Measurements from ENCODE around the gene RAB31.

Gene RAB31

GRCh38 chr18:9694174-9694573, 13.9 kb upstream of the RAB31 start:
- DNase-seq (ENCODE audit: low spot score) = no peak

DNA sequence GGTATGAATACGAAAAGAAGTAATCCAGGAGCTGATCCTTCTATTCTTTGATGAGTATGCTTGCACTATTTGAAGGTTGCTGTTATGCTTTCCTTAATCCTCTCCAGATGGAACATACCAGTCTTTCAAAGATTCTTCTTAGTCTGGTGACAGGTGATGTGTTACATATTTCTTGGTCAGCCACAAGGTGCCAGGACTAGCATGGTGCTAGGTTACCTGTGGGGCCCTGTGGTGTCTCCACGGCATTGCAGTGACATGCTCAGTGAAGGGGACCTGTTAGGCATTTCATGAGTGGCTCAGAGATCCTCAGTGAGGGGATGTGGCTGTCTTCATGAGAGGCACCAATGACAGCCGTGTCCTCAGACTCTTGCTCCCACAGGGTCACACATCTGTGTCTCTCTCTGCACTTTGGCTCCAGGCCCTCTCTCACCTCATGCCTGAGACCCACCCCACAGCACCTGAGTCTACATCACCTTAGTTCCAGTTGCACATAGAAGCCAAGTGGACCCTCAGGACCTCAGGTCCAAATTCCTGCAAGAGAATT, 13.1 kb upstream of the RAB31 start:
- DNase-seq (ENCODE audit: low spot score) = no peak

- DNase-seq (ENCODE audit: low spot score) = no peak
These were observed 12.5 kb upstream of the RAB31 start for GRCh38 chr18:9695605-9696004.

- DNase-seq (ENCODE audit: low spot score) = no peak
These were observed 12.0 kb upstream of the RAB31 start for GRCh38 chr18:9696112-9696511.

- DNase-seq (ENCODE audit: low spot score) = no peak
These were observed 11.4 kb upstream of the RAB31 start for GRCh38 chr18:9696701-9697100.

- no peak for DNase-seq (ENCODE audit: low spot score)
These were observed 11.0 kb upstream of the RAB31 start for GRCh38 chr18:9697121-9697520.

- DNase-seq (ENCODE audit: low spot score) = no peak
These were observed 9.6 kb upstream of the RAB31 start for GRCh38 chr18:9698497-9698896.

GRCh38 chr18:9700261-9700796, 7.8 kb upstream of the RAB31 start:
- DNase-seq (ENCODE audit: low spot score) = no peak

DNA sequence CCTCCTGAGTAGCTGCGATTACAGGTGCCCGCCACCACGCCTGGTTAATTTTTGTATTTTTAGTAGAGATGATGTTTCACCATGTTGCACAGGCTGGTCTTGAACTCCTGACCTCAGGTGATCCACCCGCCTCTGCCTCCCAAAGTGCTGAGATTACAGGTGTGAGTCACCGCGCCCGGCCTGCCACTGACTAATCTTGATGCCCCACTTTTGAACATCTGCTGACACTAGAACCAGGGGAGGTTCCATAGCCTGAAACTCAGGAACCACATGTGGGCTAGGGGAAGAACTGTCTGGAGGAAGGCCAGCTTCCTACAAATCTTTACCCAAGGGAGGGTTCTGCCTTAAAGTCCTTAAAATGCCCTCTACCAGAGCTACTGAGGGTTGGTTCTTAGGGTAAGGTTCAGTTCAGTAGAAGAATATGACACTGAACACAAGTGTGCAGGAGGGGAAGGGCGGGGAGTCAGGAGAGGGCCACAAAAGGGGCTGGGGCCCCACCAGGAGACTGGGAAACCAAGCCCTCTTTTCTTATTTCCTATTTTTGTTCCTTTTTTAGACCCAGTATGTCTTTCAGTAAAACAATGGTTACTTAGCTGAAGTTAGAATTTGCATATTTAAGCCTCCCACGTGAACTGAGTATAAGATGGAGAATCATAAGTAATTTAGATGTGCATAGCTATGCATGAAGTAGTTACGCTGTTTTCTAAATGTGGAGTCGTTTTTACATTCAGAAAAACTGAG, 6.3 kb upstream of the RAB31 start:
- DNase-seq (ENCODE audit: low spot score) = no peak

GRCh38 chr18:9704233-9705118, 3.6 kb upstream of the RAB31 start:
- no peak for DNase-seq (ENCODE audit: low spot score)

GRCh38 chr18:9705183-9705829, 2.8 kb upstream of the RAB31 start:
- DNase-seq (ENCODE audit: low spot score) = no peak

GRCh38 chr18:9706081-9706935, 1.8 kb upstream of the RAB31 start:
- DNase-seq (ENCODE audit: low spot score) = no peak

DNA sequence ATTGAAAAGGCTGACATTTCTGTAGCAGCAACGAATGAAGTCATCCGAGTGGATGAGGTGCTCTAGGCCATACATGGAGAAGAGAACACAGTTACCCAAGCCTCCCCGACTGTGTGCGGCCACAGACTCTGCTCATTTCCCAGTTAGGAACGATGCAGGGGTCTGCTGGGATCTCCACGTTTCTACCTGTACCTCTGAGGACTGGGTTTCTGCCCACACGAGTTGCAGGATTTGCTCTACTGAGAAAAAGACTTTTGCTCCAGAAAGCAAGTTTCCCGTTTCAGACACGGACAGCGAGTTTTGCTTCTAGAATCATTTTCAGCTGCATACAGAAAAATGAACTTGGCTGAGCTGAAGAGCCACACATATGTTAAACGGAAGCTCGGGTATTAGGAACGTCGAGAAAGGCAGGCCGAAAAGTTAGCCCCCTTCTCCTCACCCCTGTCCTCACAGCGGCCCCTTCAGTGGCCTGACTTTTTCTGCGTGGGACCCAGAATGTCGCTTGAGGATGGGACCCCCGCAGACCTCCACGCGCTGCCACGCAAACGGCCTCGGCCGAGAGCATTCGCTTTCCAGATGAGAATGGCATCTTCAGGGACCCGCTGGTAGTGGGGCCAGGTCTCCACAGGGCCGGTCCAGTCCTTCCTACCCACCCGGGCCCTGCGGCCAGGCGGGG, 582 bp upstream of the RAB31 start:
- DNase-seq (ENCODE audit: low spot score) = no peak

DNA sequence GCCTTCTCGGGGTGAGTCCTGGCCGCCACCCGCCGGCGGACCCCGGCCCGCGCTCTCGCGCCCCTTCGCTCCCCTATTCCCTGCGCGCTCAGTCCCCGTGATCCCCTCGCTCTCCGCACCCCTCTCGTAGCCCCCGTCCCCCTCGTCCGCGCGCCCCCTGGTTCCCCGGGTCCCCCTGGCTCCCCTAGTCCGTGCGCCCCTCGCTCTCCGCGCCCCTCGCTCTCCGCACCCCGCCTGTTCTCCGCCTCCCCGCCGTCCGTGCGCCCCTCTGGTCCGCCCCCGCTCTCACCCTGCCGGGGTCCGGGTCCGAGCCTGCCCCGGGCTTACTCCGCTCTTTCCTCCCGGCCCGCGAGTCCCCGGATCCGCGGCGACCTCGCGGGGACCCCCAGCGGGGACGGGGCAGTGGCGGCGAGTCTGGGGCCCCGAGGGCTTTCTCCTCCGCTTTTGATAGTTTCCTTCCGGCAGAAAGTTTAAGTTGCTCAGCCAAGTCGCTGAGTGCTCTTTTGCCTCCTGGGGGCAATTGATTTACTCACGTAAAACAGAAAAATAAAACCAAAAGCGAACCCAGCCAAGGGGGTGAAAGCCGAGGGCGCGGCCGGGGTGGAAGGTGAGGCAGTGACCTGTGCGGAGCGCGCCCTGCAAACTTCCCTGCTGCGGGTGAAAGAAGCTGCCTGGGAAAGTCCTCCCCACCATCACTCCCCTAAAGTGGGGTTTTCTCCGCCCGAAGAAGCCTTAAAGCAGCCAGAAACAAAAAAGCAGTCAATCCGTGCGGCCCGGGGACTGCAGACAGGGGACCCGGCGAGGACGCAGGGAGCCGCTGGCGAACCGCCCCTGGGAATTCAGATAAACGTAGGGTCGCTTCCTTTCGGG, 568 bp downstream of the RAB31 start:
- DNase-seq (ENCODE audit: low spot score) = peak; percentile 34

GRCh38 chr18:9709304-9709877, 1.3 kb downstream of the RAB31 start:
- DNase-seq (ENCODE audit: low spot score) = peak; percentile 52

GRCh38 chr18:9710037-9710436, 1.9 kb downstream of the RAB31 start:
- DNase-seq (ENCODE audit: low spot score) = no peak

- no peak for DNase-seq (ENCODE audit: low spot score)
These were observed 3.4 kb downstream of the RAB31 start for GRCh38 chr18:9711361-9712129.

- DNase-seq (ENCODE audit: low spot score) = no peak
These were observed 4.1 kb downstream of the RAB31 start for GRCh38 chr18:9712130-9712577.

Data from iPS-NIHi11 (cell line).